Skin epidermis (tissue), 12 donors: ENCODE data around the gene ATP5F1D.

ENCODE experiments used
- H3K27ac ChIP-seq, 21 experiments: fragments of 200-600 bp; sonication (generic) in 11 of 21; one replicate each; pipeline ENCODE4 v1.5.0; 2020; ENCODE audit warnings: mild to moderate bottlenecking in 3 of 21, inconsistent platforms in 2 of 21, moderate library complexity in 2 of 21
- H3K4me3 ChIP-seq, 7 experiments: fragments of 200-600 bp; sonication (generic) in 2 of 7; one replicate each; pipeline ENCODE4 v1.5.0; 2020; ENCODE audit warnings: inconsistent platforms in 2 of 7, mild to moderate bottlenecking in 2 of 7, moderate library complexity in 1 of 7

ATP5F1D gene

GRCh38 chr19:1274081-1274851 lies 32.7 kb downstream of the ATP5F1D start:
- peak overlapping the region; percentile 34 to 99 (median 96) for H3K27ac ChIP-seq
- H3K4me3 ChIP-seq: peak overlapping the region; percentile 45 to 72 (median 59)

- H3K27ac ChIP-seq: peak overlapping the region; percentile 34 to 99 (median 96)
- H3K4me3 ChIP-seq: peak overlapping the region; percentile 45 to 72 (median 59)
Measured at GRCh38 chr19:1274852-1275259, 33.3 kb downstream of the ATP5F1D start.

- Histone ChIP-seq H3K4me3 (peak within 1 kb of the TSS; percentile 45 to 72 (median 59)), H3K27ac (peak within 1 kb of the TSS; percentile 69 to 99 (median 96))
Measured at GRCh38 chr19:1275260-1275975, 33.9 kb downstream of the ATP5F1D start, which contains the start of gene FAM174C. Gene FAM174C (plus strand): TSS chr19:1275530. CDS start chr19:1275550, 20 bp downstream.

GRCh38 chr19:1275976-1276627 lies 34.6 kb downstream of the ATP5F1D start:
- Histone ChIP-seq H3K4me3 (peak overlapping the region; percentile 45 to 72 (median 59)), H3K27ac (peak overlapping the region; percentile 69 to 99 (median 96))

- Histone ChIP-seq H3K27ac (peak overlapping the region in 19 of 21 experiments; percentile 82 to 99 (median 96)), H3K4me3 (peak overlapping the region in 6 of 7 experiments; percentile 57 to 72 (median 60))
Measured at GRCh38 chr19:1276628-1277022, 35.1 kb downstream of the ATP5F1D start.

- Histone ChIP-seq H3K27ac (peak overlapping the region in 6 of 21 experiments; percentile 84 to 97 (median 96)), H3K4me3 (no peak overlapping the region)
Measured at GRCh38 chr19:1277061-1277460, 35.5 kb downstream of the ATP5F1D start.

- Histone ChIP-seq H3K27ac (no peak overlapping the region), H3K4me3 (no peak overlapping the region)
Measured at GRCh38 chr19:1278074-1278473, 36.5 kb downstream of the ATP5F1D start.

GRCh38 chr19:1278713-1279660 lies 37.4 kb downstream of the ATP5F1D start:
- no peak overlapping the region for H3K4me3 ChIP-seq

GRCh38 chr19:1279782-1280341 lies 38.3 kb downstream of the ATP5F1D start:
- Histone ChIP-seq H3K4me3 (no peak overlapping the region), H3K27ac (no peak overlapping the region)

More at GRCh38 chr19:1278713-1279660, 37.4 kb downstream of the ATP5F1D start:
- no peak overlapping the region for H3K27ac ChIP-seq

- H3K27ac ChIP-seq: no peak overlapping the region
- no peak overlapping the region for H3K4me3 ChIP-seq
Measured at GRCh38 chr19:1280636-1281568, 39.4 kb downstream of the ATP5F1D start.

GRCh38 chr19:1281569-1282287 lies 40.2 kb downstream of the ATP5F1D start:
- H3K4me3 ChIP-seq: no peak overlapping the region
- H3K27ac ChIP-seq: no peak overlapping the region

- H3K4me3 ChIP-seq: no peak overlapping the region
- H3K27ac ChIP-seq: no peak overlapping the region
Measured at GRCh38 chr19:1282588-1283206, 41.1 kb downstream of the ATP5F1D start.

- no peak overlapping the region for H3K27ac ChIP-seq
- H3K4me3 ChIP-seq: no peak overlapping the region
Measured at GRCh38 chr19:1283207-1283916, 41.8 kb downstream of the ATP5F1D start.

- H3K27ac ChIP-seq: no peak overlapping the region
- H3K4me3 ChIP-seq: no peak overlapping the region
Measured at GRCh38 chr19:1283917-1284292, 42.4 kb downstream of the ATP5F1D start.

GRCh38 chr19:1284293-1284978 lies 42.9 kb downstream of the ATP5F1D start:
- Histone ChIP-seq H3K4me3 (no peak overlapping the region), H3K27ac (no peak overlapping the region)
